CD4-positive, alpha-beta T cell treated with Interleukin-4 for 1 hour (primary cell): Measurements from ENCODE around the gene TBC1D5.
"Not testable (repeated sequence)": the region's sequence is repeated elsewhere in the genome, so short reads cannot be mapped to it uniquely, and the experiment has no call there.

Experiments
- DNase-seq, 2 donors: peaks; one replicate each; pipeline ENCODE4 v3.0.0-alpha.2; 2020 to 2022

The TBC1D5 gene

GRCh38 chr3:17749281-17749680, 6.8 kb upstream of the TBC1D5 start:
- peak in 1 of 2 donors; percentile 8 for DNase-seq

GRCh38 chr3:17747890-17748247, 5.4 kb upstream of the TBC1D5 start:
- no peak for DNase-seq

- no peak for DNase-seq
Measured at GRCh38 chr3:17747174-17747889, 4.9 kb upstream of the TBC1D5 start.

- no peak for DNase-seq
Measured at GRCh38 chr3:17745894-17746293, 3.5 kb upstream of the TBC1D5 start.

- no peak for DNase-seq
Measured at GRCh38 chr3:17745301-17745700, 2.9 kb upstream of the TBC1D5 start.

- DNase-seq: no peak
Measured at GRCh38 chr3:17744693-17745092, 2.3 kb upstream of the TBC1D5 start.

GRCh38 chr3:17743658-17743995, 1.2 kb upstream of the TBC1D5 start:
- DNase-seq: no peak

GRCh38 chr3:17742880-17743657, 638 bp upstream of the TBC1D5 start:
- DNase-seq: no peak

- no peak for DNase-seq
Measured at GRCh38 chr3:17741621-17742101, 770 bp downstream of the TBC1D5 start.

GRCh38 chr3:17740721-17741141, 1.7 kb downstream of the TBC1D5 start:
- DNase-seq: peak in 1 of 2 donors; percentile 3

- DNase-seq: no peak
Measured at GRCh38 chr3:17738921-17739320, 3.5 kb downstream of the TBC1D5 start.

GRCh38 chr3:17738219-17738618, 4.2 kb downstream of the TBC1D5 start:
- DNase-seq: no peak

- no peak for DNase-seq
Measured at GRCh38 chr3:17737591-17737990, 4.8 kb downstream of the TBC1D5 start.

GRCh38 chr3:17735362-17735761, 7.1 kb downstream of the TBC1D5 start:
- DNase-seq: not testable (repeated sequence)

GRCh38 chr3:17733768-17734167, 8.7 kb downstream of the TBC1D5 start:
- DNase-seq: no peak

- DNase-seq: peak in 1 of 2 donors; percentile 9
Measured at GRCh38 chr3:17733215-17733614, 9.2 kb downstream of the TBC1D5 start.

GRCh38 chr3:17730318-17730967, 12.0 kb downstream of the TBC1D5 start:
- no peak for DNase-seq

GRCh38 chr3:17726313-17726712, 16.1 kb downstream of the TBC1D5 start:
- no peak for DNase-seq

GRCh38 chr3:17725844-17726243, 16.6 kb downstream of the TBC1D5 start:
- DNase-seq: not testable (repeated sequence)

GRCh38 chr3:17724948-17725347, 17.5 kb downstream of the TBC1D5 start:
- DNase-seq: no peak

GRCh38 chr3:17724122-17724521, 18.3 kb downstream of the TBC1D5 start:
- no peak for DNase-seq

GRCh38 chr3:17717411-17717810, 25.0 kb downstream of the TBC1D5 start:
- no peak for DNase-seq

- DNase-seq: no peak
Measured at GRCh38 chr3:17714473-17714872, 28.0 kb downstream of the TBC1D5 start.
